Keratinocyte (primary cell): ENCODE measurements around the gene LDLRAP1.

ENCODE experiments used
- EZH2 ChIP-seq: IDR thresholded peaks from one replicate; pipeline ENCODE4 v1.6.1; 2012; ENCODE audit warnings: inconsistent platforms, mild to moderate bottlenecking, low read length, moderate library complexity
- TF ChIP-seq, protein P1 (sequence below), 3 experiments: IDR thresholded peaks in 1 of 3; conservative IDR thresholded peaks in 1 of 3; optimal IDR thresholded peaks in 1 of 3; 2 replicates in 2 of 3; 3 replicates in 1 of 3; pipeline versions ENCODE3 to v1.5.1; 2011; ENCODE audit warnings: low read length in 3 of 3, mild to moderate bottlenecking in 3 of 3, moderate library complexity in 2 of 3, control low read depth in 1 of 3, inconsistent platforms in 1 of 3; ENCODE audit not compliant: insufficient read depth in 2 of 3; ENCODE audit errors: extremely low read depth in 1 of 3

DNA sequence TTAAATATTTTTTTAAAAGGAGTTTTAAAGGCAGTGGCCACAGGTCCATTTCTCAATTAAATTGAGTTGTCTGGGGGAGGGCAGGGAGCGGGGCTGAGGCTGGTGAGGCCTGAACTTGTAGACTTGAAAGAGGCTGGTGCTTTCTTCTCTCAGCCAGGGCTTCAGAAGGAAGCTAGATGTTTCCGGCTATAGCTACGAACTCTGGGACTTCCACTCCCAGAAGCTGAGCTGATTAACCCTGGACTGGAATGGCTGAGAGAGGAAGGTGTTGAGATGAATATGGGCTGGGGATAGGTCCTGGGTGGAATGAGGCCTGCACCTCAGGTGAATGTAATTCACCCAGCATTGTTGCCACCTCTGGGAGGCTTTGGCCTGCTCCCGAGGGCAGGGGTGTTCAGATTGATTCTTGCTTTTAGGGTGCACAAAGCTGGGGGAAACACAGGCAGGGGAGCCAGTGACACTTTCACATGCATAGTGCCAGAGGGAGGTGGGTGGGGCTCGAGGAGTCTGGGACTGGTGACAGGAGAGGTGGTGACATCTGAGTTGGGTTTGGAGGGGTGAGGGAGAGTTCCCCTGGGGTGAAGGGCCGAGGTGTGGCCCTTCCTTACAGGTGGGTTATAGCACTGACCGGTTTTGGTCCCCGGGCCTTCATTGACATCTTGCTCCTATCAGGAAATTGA is 18.2 kb downstream of the LDLRAP1 start:
- TF ChIP-seq, protein P1, sequence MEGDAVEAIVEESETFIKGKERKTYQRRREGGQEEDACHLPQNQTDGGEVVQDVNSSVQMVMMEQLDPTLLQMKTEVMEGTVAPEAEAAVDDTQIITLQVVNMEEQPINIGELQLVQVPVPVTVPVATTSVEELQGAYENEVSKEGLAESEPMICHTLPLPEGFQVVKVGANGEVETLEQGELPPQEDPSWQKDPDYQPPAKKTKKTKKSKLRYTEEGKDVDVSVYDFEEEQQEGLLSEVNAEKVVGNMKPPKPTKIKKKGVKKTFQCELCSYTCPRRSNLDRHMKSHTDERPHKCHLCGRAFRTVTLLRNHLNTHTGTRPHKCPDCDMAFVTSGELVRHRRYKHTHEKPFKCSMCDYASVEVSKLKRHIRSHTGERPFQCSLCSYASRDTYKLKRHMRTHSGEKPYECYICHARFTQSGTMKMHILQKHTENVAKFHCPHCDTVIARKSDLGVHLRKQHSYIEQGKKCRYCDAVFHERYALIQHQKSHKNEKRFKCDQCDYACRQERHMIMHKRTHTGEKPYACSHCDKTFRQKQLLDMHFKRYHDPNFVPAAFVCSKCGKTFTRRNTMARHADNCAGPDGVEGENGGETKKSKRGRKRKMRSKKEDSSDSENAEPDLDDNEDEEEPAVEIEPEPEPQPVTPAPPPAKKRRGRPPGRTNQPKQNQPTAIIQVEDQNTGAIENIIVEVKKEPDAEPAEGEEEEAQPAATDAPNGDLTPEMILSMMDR (optimal IDR thresholded peaks at IDR 0.05 in 1 of 3, IDR thresholded peaks at IDR 0.05 in 1 of 3, conservative IDR thresholded peaks at IDR 0.05 in 1 of 3; ENCODE audit: extremely low read depth in 1 of 3, insufficient read depth in 2 of 3, low read length in 3 of 3): no peak
- TF ChIP-seq EZH2: no peak
